Keratinocyte (primary cell): ENCODE data around the gene MTFP1.

Experiments
- CTCF ChIP-seq, 3 experiments: IDR thresholded peaks in 1 of 3; conservative IDR thresholded peaks in 1 of 3; optimal IDR thresholded peaks in 1 of 3; 2 replicates in 2 of 3; 3 replicates in 1 of 3; pipeline versions ENCODE3 to v1.5.1; 2011; ENCODE audit warnings: low read length in 3 of 3, mild to moderate bottlenecking in 3 of 3, moderate library complexity in 2 of 3, control low read depth in 1 of 3, inconsistent platforms in 1 of 3; ENCODE audit not compliant: insufficient read depth in 2 of 3; ENCODE audit errors: extremely low read depth in 1 of 3
- EZH2 ChIP-seq: IDR thresholded peaks from one replicate; pipeline ENCODE4 v1.6.1; 2012; ENCODE audit warnings: inconsistent platforms, mild to moderate bottlenecking, low read length, moderate library complexity

- TF ChIP-seq CTCF (optimal IDR thresholded peaks at IDR 0.05 in 1 of 3, IDR thresholded peaks at IDR 0.05 in 1 of 3, conservative IDR thresholded peaks at IDR 0.05 in 1 of 3; ENCODE audit: extremely low read depth in 1 of 3, insufficient read depth in 2 of 3, low read length in 3 of 3) (peak in 1 of 3 experiments; percentile 9), EZH2 (no peak)
Measured at GRCh38 chr22:30453731-30454510, 28.4 kb downstream of the MTFP1 start.
